ENCODE results near the gene SPSB4.

DNA sequence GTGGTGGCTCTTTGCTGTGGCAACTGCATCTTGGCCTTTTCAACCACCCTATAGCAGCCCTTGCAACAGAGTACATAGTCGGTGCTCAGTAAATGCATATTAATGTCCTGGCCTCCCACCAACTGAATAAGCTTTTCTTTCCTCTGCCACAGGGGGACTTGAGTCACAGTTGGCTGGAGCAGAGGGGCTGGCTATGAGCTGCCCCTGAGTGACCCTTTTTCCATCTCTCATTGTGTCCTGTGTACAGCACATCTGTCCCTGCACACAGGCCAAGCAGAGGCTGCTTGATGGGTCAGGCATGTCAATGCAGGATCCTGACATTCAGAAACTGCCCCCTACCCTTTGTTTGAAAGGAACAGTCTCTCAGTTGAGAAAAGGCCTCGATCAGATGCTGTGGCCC is 22.4 kb downstream of the SPSB4 start:
- no peak for TF ChIP-seq POLR2AphosphoS5 (IDR thresholded peaks at IDR 0.05; ENCODE audit: low read depth, low read length)
- no peak for TF ChIP-seq POLR2A (IDR thresholded peaks at IDR 0.05; ENCODE audit: low read depth, low read length)
